Neural cell (in vitro differentiated cells): ENCODE measurements around the gene RWDD1. TPM values are rescaled to one million over a fixed set of nuclear protein-coding genes. Genes with fewer than 3 reads are reported as not detected.

Experiments used
- H2AFZ ChIP-seq: fragments of 200-600, 300-800 bp; sonication (generic), shearing (Covaris generic); 2 replicates; pipeline ENCODE4 v1.6.0; 2014; ENCODE audit warnings: low read depth, mild to moderate bottlenecking, antibody characterized with exemption, low read length, moderate library complexity
- H3F3A ChIP-seq: fragments of 200-600 bp; shearing (Covaris generic); 2 replicates; pipeline ENCODE4 v1.6.1; 2016; ENCODE audit warnings: mild to moderate bottlenecking, moderate library complexity, mixed read lengths, antibody characterized with exemption, low read length; ENCODE audit not compliant: insufficient read depth, poor library complexity, severe bottlenecking
- H3K27ac ChIP-seq: fragments of 200-600, 300-800 bp; sonication (generic), shearing (Covaris generic); 2 replicates; pipeline ENCODE4 v1.5.1; 2014; ENCODE audit warnings: mild to moderate bottlenecking, low read length, moderate library complexity
- H3K27me3 ChIP-seq: fragments of 300-800, 200-600 bp; sonication (generic), shearing (Covaris generic); 2 replicates; pipeline ENCODE4 v1.6.0; 2014; ENCODE audit warnings: mild to moderate bottlenecking, low read depth, low read length, moderate library complexity; ENCODE audit not compliant: insufficient read depth
- H3K36me3 ChIP-seq: fragments of 300-800, 200-600 bp; sonication (generic), shearing (Covaris generic); 2 replicates; pipeline ENCODE4 v1.5.1; 2014; ENCODE audit warnings: mild to moderate bottlenecking, antibody characterized with exemption, low read length, moderate library complexity; ENCODE audit not compliant: insufficient read depth
- H3K4me2 ChIP-seq: fragments of 300-800, 200-600 bp; sonication (generic), shearing (Covaris generic); 2 replicates; pipeline ENCODE4 v1.6.0; 2014; ENCODE audit warnings: mild to moderate bottlenecking, low read length
- H3K4me3 ChIP-seq: fragments of 300-800, 200-600 bp; sonication (generic), shearing (Covaris generic); 2 replicates; pipeline ENCODE4 v1.5.1; 2014; ENCODE audit warnings: mild to moderate bottlenecking, low read length, moderate library complexity
- H3K79me2 ChIP-seq: fragments of 200-600 bp; shearing (Covaris generic); replicated peaks from 2 replicates; pipeline ENCODE4 v1.6.0; 2014; ENCODE audit warnings: mild to moderate bottlenecking, low read length, moderate library complexity; ENCODE audit not compliant: insufficient read depth
- H3K9ac ChIP-seq: fragments of 300-800, 200-600 bp; sonication (generic), shearing (Covaris generic); 2 replicates; pipeline ENCODE4 v1.6.1; 2016; ENCODE audit warnings: mild to moderate bottlenecking, low read length, mixed read lengths
- H3K9me2 ChIP-seq: fragments of 200-600 bp; shearing (Covaris generic); 2 replicates; pipeline ENCODE4 v1.6.1; 2016; ENCODE audit warnings: mild to moderate bottlenecking, low read length, mixed read lengths; ENCODE audit not compliant: insufficient read depth
- H3K9me3 ChIP-seq: fragments of 200-600, 300-800 bp; sonication (generic), shearing (Covaris generic); 2 replicates; pipeline ENCODE4 v1.6.1; 2016; ENCODE audit warnings: mild to moderate bottlenecking, mixed run types, low read length, moderate library complexity, mixed read lengths
- H4K20me1 ChIP-seq: fragments of 200-600 bp; shearing (Covaris generic); 2 replicates; pipeline ENCODE4 v1.6.1; 2016; ENCODE audit warnings: mild to moderate bottlenecking, mixed run types; ENCODE audit not compliant: insufficient read depth
- EP300 ChIP-seq: fragments of 450-650 bp; conservative IDR thresholded peaks from 2 replicates; pipeline ENCODE4 v1.6.1; 2014; ENCODE audit warnings: antibody characterized with exemption, mild to moderate bottlenecking, moderate library complexity; ENCODE audit not compliant: poor library complexity, severe bottlenecking
- EZH2 ChIP-seq: fragments of 200-600, 300-800 bp; shearing (Covaris generic), sonication (generic); IDR thresholded peaks from 2 replicates; pipeline ENCODE4 v1.6.1; 2014; ENCODE audit warnings: antibody characterized with exemption, low read length, borderline replicate concordance, mild to moderate bottlenecking; ENCODE audit not compliant: insufficient read depth, poor library complexity, severe bottlenecking
- MXI1 ChIP-seq: fragments of 450-650 bp; conservative IDR thresholded peaks from 2 replicates; pipeline ENCODE4 v1.6.1; 2014; ENCODE audit warnings: antibody characterized with exemption, mild to moderate bottlenecking; ENCODE audit not compliant: poor library complexity, severe bottlenecking
- POLR2AphosphoS5 ChIP-seq: IDR thresholded peaks from 2 replicates; pipeline ENCODE4 v1.6.1; 2012
- RAD21 ChIP-seq: fragments of 450-650 bp; conservative IDR thresholded peaks from 2 replicates; pipeline ENCODE4 v1.6.1; 2014; ENCODE audit warnings: antibody characterized with exemption, mild to moderate bottlenecking, moderate library complexity
- SMC3 ChIP-seq: fragments of 450-650 bp; conservative IDR thresholded peaks from 2 replicates; pipeline ENCODE4 v1.6.1; 2014; ENCODE audit warnings: antibody characterized with exemption, mild to moderate bottlenecking, moderate library complexity; ENCODE audit not compliant: poor library complexity
- TAF1 ChIP-seq: IDR thresholded peaks from 2 replicates; pipeline ENCODE4 v1.6.1; 2012; ENCODE audit warnings: low read depth
- polyA plus RNA-seq: library from polyadenylated mRNA; depleted of rRNA; stranded (reverse); fragments of >200 nt; gene quantifications from 2 replicates; pipeline ENCODE4 v1.2.3, GENCODE V29; 2014
- TF ChIP-seq, protein P1 (sequence below): IDR thresholded peaks from 2 replicates; pipeline ENCODE4 v1.6.1; 2012; ENCODE audit warnings: borderline replicate concordance
- TF ChIP-seq, protein P2 (sequence below): fragments of 450-650 bp; IDR thresholded peaks from 2 replicates; pipeline ENCODE4 v1.5.1; 2014; ENCODE audit warnings: antibody characterized with exemption, mild to moderate bottlenecking, moderate library complexity; ENCODE audit not compliant: poor library complexity, severe bottlenecking

Gene RWDD1
- polyA plus RNA-seq, 1 donor from 2014 or later, result 83.3 TPM

DNA sequence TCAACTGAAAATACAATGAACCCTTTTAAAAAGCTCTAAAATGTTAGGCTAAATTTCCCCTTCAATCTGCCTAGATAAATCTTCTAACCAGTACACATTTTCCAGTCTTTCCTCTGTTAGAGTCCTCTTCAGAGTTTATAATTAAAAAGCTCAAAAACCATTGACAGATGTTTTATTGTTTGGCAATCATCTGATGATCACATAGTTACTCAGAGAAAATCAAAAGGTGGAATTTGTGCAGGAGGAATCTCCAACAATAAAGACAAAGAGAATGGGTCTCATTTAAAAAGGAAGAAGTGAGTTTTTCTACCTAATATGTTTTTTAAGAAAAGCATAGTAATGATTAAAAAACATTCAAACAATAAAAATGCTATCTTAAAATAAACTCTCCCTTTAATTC lies 28.9 kb upstream of the RWDD1 start:
- Histone ChIP-seq H3K9me3 (no peaks in the 10 kb centered on the region), H3F3A (no peaks in the 10 kb centered on the region), H3K36me3 (no peaks in the 10 kb centered on the region), H3K9me2 (no peaks in the 10 kb centered on the region), H3K79me2 (no peaks in the 10 kb centered on the region), H2AFZ (no peak overlapping the region), H3K4me2 (no peak overlapping the region), H3K27ac (no peak overlapping the region), H3K27me3 (no peaks in the 10 kb centered on the region), H3K4me3 (no peak overlapping the region), H4K20me1 (no peaks in the 10 kb centered on the region), H3K9ac (no peak overlapping the region)
- no peak for TF ChIP-seq EP300

DNA sequence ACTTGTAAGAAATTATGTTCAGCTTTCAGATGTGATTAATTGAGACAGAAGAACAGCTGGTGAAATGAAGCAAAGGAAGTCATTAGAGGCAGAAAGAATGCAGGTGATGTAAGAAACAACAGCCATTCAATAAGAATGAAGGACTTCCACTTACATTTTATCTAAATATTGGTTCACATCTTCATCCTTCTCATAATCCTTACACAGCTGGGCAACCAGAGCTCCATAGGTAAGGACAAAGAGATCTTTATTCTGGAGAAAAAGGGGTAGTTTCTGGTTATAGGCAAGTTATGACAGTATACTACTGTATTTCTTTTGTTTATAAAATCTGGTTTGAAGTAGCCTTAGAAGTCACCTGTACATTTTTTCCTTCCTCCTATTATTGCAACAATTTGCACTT lies 28.2 kb upstream of the RWDD1 start:
- no peak overlapping the region for H3K4me3 ChIP-seq
- H3K27ac ChIP-seq, result no peak overlapping the region
- no peaks in the 10 kb centered on the region for H3K9me2 ChIP-seq
- H3K79me2 ChIP-seq, result no peaks in the 10 kb centered on the region
- H2AFZ ChIP-seq, result no peak overlapping the region
- H3F3A ChIP-seq, result no peaks in the 10 kb centered on the region
- no peaks in the 10 kb centered on the region for H4K20me1 ChIP-seq
- no peaks in the 10 kb centered on the region for H3K9me3 ChIP-seq
- H3K36me3 ChIP-seq, result no peaks in the 10 kb centered on the region
- no peaks in the 10 kb centered on the region for H3K27me3 ChIP-seq
- TF ChIP-seq TAF1 (no peak), EZH2 (no peak), POLR2AphosphoS5 (no peak), EP300 (no peak), MXI1 (no peak), RAD21 (no peak), SMC3 (no peak)
- TF ChIP-seq, protein P1, sequence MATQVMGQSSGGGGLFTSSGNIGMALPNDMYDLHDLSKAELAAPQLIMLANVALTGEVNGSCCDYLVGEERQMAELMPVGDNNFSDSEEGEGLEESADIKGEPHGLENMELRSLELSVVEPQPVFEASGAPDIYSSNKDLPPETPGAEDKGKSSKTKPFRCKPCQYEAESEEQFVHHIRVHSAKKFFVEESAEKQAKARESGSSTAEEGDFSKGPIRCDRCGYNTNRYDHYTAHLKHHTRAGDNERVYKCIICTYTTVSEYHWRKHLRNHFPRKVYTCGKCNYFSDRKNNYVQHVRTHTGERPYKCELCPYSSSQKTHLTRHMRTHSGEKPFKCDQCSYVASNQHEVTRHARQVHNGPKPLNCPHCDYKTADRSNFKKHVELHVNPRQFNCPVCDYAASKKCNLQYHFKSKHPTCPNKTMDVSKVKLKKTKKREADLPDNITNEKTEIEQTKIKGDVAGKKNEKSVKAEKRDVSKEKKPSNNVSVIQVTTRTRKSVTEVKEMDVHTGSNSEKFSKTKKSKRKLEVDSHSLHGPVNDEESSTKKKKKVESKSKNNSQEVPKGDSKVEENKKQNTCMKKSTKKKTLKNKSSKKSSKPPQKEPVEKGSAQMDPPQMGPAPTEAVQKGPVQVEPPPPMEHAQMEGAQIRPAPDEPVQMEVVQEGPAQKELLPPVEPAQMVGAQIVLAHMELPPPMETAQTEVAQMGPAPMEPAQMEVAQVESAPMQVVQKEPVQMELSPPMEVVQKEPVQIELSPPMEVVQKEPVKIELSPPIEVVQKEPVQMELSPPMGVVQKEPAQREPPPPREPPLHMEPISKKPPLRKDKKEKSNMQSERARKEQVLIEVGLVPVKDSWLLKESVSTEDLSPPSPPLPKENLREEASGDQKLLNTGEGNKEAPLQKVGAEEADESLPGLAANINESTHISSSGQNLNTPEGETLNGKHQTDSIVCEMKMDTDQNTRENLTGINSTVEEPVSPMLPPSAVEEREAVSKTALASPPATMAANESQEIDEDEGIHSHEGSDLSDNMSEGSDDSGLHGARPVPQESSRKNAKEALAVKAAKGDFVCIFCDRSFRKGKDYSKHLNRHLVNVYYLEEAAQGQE, result no peak
- TF ChIP-seq, protein P2, sequence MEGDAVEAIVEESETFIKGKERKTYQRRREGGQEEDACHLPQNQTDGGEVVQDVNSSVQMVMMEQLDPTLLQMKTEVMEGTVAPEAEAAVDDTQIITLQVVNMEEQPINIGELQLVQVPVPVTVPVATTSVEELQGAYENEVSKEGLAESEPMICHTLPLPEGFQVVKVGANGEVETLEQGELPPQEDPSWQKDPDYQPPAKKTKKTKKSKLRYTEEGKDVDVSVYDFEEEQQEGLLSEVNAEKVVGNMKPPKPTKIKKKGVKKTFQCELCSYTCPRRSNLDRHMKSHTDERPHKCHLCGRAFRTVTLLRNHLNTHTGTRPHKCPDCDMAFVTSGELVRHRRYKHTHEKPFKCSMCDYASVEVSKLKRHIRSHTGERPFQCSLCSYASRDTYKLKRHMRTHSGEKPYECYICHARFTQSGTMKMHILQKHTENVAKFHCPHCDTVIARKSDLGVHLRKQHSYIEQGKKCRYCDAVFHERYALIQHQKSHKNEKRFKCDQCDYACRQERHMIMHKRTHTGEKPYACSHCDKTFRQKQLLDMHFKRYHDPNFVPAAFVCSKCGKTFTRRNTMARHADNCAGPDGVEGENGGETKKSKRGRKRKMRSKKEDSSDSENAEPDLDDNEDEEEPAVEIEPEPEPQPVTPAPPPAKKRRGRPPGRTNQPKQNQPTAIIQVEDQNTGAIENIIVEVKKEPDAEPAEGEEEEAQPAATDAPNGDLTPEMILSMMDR, result no peak
- H3K9ac ChIP-seq, result no peak overlapping the region
- no peak overlapping the region for H3K4me2 ChIP-seq

DNA sequence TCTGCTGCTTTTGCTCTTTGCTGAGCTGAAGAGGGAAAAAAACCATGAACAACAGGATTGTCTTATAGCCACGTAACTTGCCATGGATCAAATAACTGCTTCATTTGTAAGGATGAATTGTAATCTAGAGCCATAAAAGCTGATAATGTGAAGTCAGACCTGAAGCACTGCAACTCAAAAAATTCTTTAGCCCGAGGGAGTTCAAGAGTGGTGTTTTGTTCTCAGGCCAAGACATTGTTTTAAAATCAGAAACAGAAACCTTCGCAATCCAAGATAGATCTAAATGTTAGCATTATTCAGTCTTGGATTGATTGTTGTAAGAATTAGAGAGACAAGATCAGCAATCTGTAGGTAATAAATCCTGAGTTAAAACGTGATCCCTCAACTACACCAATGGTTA lies 25.7 kb upstream of the RWDD1 start, which contains the start of gene TRAPPC3L:
TRAPPC3L (minus strand) TSS at position 34 of the 400 bp plus-strand sequence. CDS start 170 bp downstream, outside the sequence.
- no peak within 1 kb of the TSS for H3K4me2 ChIP-seq
- TF ChIP-seq, protein P1, result no peak
- TF ChIP-seq RAD21 (no peak), EZH2 (no peak), POLR2AphosphoS5 (no peak), EP300 (no peak), MXI1 (no peak)
- TF ChIP-seq, protein P2, result no peak
- no peaks in the 10 kb centered on the region for H4K20me1 ChIP-seq
- H3K27me3 ChIP-seq, result no peaks in the 10 kb centered on the region
- H3K9ac ChIP-seq, result no peak within 1 kb of the TSS
- H3K36me3 ChIP-seq, result no peaks in the 10 kb centered on the region
- H2AFZ ChIP-seq, result no peak within 1 kb of the TSS
- no peaks in the 10 kb centered on the region for H3K9me2 ChIP-seq
- no peaks in the 10 kb centered on the region for H3F3A ChIP-seq
- no peaks in the 10 kb centered on the region for H3K9me3 ChIP-seq
- H3K4me3 ChIP-seq, result no peak within 1 kb of the TSS
- H3K79me2 ChIP-seq, result no peaks in the 10 kb centered on the region
- H3K27ac ChIP-seq, result no peak within 1 kb of the TSS
